Activated T-cell treated with anti-CD3 and anti-CD28 coated beads for 24 hours (primary cell): Measurements from ENCODE around the gene PDE3B.
"Not testable (repeated sequence)": the region's sequence is repeated elsewhere in the genome, so short reads cannot be mapped to it uniquely, and the experiment has no call there.

Source experiments
- DNase-seq: peaks from one replicate; pipeline ENCODE4 v3.0.0-alpha.2; 2020; ENCODE audit warnings: low read depth

PDE3B gene

DNA sequence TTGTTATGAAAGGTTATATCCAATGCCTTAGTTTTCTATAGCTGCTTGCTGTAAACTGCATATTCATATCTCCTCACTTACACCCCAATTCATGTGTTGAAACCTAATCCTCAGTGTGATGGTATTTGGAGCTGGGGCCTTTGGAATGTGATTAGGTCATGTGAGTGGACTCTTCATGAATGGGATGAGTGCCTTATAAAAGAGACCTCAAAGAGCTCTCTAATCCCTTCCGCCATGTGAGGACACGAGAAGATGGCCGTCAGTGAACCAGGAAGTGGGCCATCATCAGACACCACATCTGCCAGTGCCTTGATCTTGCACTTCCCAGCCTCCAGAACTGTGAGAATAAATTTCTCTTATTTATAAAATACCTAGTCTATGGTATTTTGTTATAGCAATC is 169.2 kb downstream of the PDE3B start:
- DNase-seq, result no peak

DNA sequence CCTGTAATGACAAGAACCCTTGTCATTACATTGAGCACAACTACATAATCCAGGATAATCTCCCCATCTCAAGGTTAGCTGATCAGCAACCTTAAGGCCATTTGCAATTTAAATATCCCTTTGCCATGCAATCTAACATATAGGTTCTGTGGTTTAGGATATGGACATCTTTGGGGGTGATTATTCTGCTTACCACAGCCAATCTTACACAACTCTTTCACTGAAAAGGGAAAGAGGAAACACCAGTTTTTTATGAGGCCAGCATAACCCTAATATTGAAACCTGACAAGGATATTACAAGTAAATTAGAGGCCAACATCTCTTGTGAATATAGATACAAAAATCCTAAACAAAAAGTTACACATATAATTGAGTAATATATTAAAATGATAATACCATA is 169.9 kb downstream of the PDE3B start:
- no peak for DNase-seq

DNA sequence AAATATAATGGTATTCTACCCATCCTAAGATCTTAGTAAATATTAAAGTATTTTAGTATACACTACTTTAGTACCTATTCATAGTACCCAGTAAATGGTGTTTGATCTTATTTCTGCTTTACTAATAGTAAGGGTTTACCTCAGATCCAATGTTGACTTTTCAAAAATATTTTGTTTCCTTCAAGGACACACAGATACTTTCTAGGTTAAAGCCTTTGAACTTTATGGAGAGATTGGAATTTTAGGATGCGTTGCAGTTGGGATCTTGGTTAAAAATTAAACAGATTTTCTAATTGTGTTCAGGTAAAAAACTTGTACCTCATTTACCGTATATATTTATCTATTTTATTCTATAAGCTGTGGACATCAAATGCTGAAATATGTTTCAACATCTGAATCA is 175.2 kb downstream of the PDE3B start:
- DNase-seq, result no peak

DNA sequence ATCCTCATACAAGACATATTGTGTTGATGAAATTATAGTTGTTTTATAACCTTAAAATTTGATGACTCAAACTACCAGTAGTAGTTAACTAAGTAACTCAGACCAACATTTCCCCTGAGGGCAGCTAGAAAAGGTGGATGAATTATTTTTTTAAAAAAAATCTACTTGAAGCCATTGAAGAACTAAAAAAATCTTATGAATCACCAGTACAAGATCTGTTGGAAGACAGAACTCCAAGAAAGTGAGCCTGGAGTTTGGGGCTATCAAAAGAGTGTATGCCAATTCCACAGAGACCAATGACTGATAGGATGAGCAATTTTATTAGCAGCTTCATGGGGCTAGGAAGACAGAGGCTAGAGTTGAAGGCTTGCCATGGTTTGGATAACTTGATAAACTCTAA is 176.0 kb downstream of the PDE3B start:
- no peak for DNase-seq

DNA sequence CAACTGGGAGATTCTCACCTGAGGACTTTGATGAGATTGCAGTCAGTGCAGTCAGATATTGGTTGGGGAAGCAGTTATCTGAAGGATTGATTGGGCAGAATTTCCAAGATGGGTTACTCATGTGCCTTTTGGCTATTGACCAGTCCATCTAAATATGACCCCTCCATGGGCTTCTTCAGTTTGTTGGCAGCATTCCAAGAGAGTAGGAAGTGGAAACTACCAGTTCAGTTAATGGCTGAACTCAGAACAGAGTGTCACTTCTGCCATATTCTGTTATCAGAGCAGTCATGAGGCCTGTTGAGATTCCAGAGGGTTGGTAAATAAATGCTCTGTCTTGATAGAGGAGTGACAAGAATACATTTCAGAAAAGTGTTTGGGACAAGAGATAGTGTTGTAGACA is 177.4 kb downstream of the PDE3B start:
- no peak for DNase-seq

- DNase-seq, result no peak
These were observed 183.0 kb downstream of the PDE3B start for GRCh38 chr11:14826600-14826999.

- no peak for DNase-seq
These were observed 192.2 kb downstream of the PDE3B start for GRCh38 chr11:14835496-14836492.

GRCh38 chr11:14842002-14842401 is 198.4 kb downstream of the PDE3B start:
- DNase-seq, result no peak

- DNase-seq, result no peak
These were observed 209.1 kb downstream of the PDE3B start for GRCh38 chr11:14852571-14853177.

DNA sequence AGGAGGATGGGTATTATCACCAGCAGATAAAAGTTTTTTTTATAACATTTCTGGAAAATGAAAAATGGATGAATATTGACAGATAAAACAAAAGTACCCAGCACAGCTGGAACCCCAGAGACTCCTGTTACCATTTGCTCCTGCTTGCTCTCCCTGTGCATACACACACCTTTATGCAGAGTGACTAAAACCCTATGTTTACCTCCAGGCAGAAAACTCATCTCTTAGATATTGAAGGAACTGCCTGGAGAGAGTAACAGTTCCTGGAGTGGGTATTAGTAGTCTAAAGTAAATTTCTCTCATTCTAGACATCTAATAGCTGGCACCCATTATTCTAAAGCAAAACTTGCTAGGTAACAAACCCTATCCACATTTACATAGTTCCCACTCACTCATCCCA is 210.5 kb downstream of the PDE3B start:
- no peak for DNase-seq

DNA sequence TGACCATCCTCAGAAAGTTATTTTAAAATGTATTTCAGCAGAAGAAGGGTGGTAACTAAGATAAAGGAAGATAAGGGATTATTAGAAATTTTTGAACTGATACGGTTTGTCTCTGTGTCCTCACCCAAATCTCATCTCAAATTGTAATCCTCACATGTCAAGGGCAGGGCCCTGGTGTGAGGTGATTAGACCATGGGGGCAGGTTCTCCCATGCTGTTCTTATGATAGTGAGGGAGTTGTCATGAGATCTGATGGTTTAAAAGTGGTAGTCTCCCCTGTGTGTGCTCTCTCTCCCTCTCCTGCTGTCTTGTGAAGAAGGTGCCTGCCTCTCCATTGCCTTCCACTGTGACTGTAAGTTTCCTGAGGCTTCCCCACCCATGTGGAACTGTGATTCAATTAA is 212.3 kb downstream of the PDE3B start:
- no peak for DNase-seq

GRCh38 chr11:14857621-14858020 is 214.0 kb downstream of the PDE3B start:
- no peak for DNase-seq

- DNase-seq, result no peak
These were observed 214.8 kb downstream of the PDE3B start for GRCh38 chr11:14858404-14858803.

GRCh38 chr11:14860511-14860910 is 216.9 kb downstream of the PDE3B start:
- no peak for DNase-seq

GRCh38 chr11:14861680-14862079 is 218.1 kb downstream of the PDE3B start:
- DNase-seq, result no peak

DNA sequence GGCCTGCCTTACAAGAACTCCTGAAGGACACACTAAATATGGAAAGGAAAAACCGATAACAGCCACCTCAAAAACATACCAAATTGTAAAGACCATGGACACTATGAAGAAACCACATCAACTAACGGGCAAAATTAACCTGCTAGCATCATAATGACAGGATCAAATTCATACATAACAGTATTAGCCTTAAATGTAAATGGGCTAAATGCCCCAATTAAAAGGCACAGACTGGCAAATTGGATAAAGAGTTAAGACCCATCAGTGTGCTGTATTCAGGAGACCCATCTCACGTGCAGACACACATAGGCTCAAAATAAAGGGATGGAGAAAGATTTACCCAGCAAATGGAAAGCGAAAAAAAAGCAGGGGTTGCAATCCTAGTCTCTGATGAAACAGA is 220.2 kb downstream of the PDE3B start:
- DNase-seq, result not testable (repeated sequence)

GRCh38 chr11:14872032-14872431 is 228.4 kb downstream of the PDE3B start:
- DNase-seq, result no peak

GRCh38 chr11:14873632-14874031 is 230.0 kb downstream of the PDE3B start:
- DNase-seq, result no peak

- DNase-seq, result no peak
These were observed 231.6 kb downstream of the PDE3B start for GRCh38 chr11:14875163-14875562.

- no peak for DNase-seq
These were observed 238.1 kb downstream of the PDE3B start for GRCh38 chr11:14881576-14882193.

- DNase-seq, result no peak
These were observed 238.6 kb downstream of the PDE3B start for GRCh38 chr11:14882196-14882595.

DNA sequence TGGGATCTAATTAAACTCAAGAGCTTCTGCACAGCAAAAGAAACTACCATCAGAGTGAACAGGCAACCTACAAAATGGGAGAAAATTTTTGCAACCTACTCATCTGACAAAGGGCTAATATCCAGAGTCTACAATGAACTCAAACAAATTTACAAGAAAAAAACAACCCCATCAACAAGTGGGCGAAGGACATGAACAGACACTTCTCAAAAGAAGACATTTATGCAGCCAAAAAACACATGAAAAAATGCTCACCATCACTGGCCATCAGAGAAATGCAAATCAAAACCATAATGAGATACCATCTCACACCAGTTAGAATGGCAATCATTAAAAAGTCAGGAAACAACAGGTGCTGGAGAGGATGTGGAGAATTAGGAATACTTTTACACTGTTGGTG is 240.1 kb downstream of the PDE3B start:
- DNase-seq, result not testable (repeated sequence)

DNA sequence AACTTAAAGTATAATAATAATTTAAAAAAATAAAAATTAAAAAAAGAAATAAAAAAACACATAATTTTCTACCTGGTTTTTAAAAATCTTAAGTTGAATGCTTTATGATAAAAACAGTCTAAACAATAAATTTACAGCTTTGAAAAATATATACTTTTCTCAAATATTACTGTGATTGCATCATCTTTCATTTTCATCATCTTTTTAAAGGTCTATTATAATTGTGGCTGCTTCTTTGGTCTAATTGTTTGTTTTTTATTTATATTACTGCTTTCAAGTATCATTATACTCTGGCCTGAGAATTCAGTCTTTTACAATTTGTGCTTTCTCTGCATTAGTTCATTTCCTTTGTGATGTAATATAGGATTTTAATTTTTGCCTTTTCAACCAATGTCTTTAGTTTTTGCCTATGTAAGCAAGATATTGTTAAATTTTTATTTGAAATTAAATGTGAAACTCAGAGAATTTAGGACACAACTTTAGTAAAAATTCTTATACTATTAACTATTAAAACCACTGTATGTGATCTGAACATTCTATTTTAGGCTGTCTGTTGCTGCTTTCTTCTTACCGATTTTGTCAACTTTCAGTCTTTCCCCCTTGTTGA is 241.2 kb downstream of the PDE3B start:
- no peak for DNase-seq
